NOMO-1 (cell line): ENCODE results near the gene TPH1.

Experiments used
- DNase-seq, 2 experiments: peaks; one replicate each; lab custom pipeline; 2025; ENCODE audit not compliant: unreplicated experiment in 2 of 2; lab: John Stamatoyannopoulos, UW

TPH1 gene

GRCh38 chr11:18046116-18046777 is at the start of gene TPH1:
TPH1 (minus strand) TSS chr11:18046269; CDS start chr11:18040762, 5,507 bp downstream.
- no peak for DNase-seq

GRCh38 chr11:18093959-18094358 is 47.9 kb upstream of the TPH1 start:
- DNase-seq, result no peak

- DNase-seq, result no peak
Observed at GRCh38 chr11:18091731-18092130, 45.7 kb upstream of the TPH1 start.

- DNase-seq, result peak; percentile 12 to 90
Observed at GRCh38 chr11:18088966-18089365, 42.9 kb upstream of the TPH1 start.

GRCh38 chr11:18088366-18088765 is 42.3 kb upstream of the TPH1 start:
- DNase-seq, result no peak

GRCh38 chr11:18081551-18081950 is 35.5 kb upstream of the TPH1 start:
- no peak for DNase-seq

GRCh38 chr11:18080451-18080850 is 34.4 kb upstream of the TPH1 start:
- no peak for DNase-seq

GRCh38 chr11:18078909-18079308 is 32.8 kb upstream of the TPH1 start:
- no peak for DNase-seq

GRCh38 chr11:18075444-18075843 is 29.4 kb upstream of the TPH1 start:
- DNase-seq, result no peak

- DNase-seq, result no peak
Observed at GRCh38 chr11:18071098-18071705, 25.1 kb upstream of the TPH1 start.

GRCh38 chr11:18067372-18067771 is 21.3 kb upstream of the TPH1 start:
- DNase-seq, result no peak

- DNase-seq, result no peak
Observed at GRCh38 chr11:18066626-18067025, 20.6 kb upstream of the TPH1 start.

- no peak for DNase-seq
Observed at GRCh38 chr11:18065572-18065971, 19.5 kb upstream of the TPH1 start.

GRCh38 chr11:18064450-18065054 is 18.5 kb upstream of the TPH1 start:
- no peak for DNase-seq

GRCh38 chr11:18063862-18064434 is 17.9 kb upstream of the TPH1 start:
- no peak for DNase-seq

GRCh38 chr11:18063125-18063524 is 17.1 kb upstream of the TPH1 start:
- DNase-seq, result no peak

GRCh38 chr11:18061351-18061750 is 15.3 kb upstream of the TPH1 start:
- DNase-seq, result no peak

GRCh38 chr11:18056561-18057181 is 10.6 kb upstream of the TPH1 start:
- DNase-seq, result peak in 1 of 2 experiments; percentile 18

GRCh38 chr11:18054511-18055103 is 8.5 kb upstream of the TPH1 start:
- DNase-seq, result no peak

GRCh38 chr11:18050848-18051247 is 4.8 kb upstream of the TPH1 start:
- peak; percentile 3 to 65 for DNase-seq

GRCh38 chr11:18036456-18036855 is 9.6 kb downstream of the TPH1 start:
- no peak for DNase-seq
